22Rv1 (cell line): ENCODE results near the gene LIPG.

Experiments
- CTCF ChIP-seq: fragments of 450-650 bp; IDR thresholded peaks from 2 replicates; pipeline ENCODE4 v1.5.1; 2017; ENCODE audit warnings: mild to moderate bottlenecking
- ZFX ChIP-seq: fragments of 450-650 bp; IDR thresholded peaks from 2 replicates; pipeline ENCODE4 v1.6.1; 2017; ENCODE audit warnings: antibody characterized with exemption, borderline replicate concordance

- no peak for TF ChIP-seq CTCF
- TF ChIP-seq ZFX: no peak
These were observed 12.0 kb downstream of the LIPG start for GRCh38 chr18:49573835-49574234.
